K562 (cell line): Measurements from ENCODE around the gene NRF1. TPM values are rescaled to one million over a fixed set of nuclear protein-coding genes. Genes with fewer than 3 reads are reported as not detected.

ENCODE experiments used
- ATF7 ChIP-seq: fragments of 450-650 bp; IDR thresholded peaks from 2 replicates; pipeline ENCODE4 v1.7.1; 2014; ENCODE audit warnings: mild to moderate bottlenecking, moderate library complexity
- BDP1 ChIP-seq: IDR thresholded peaks from 3 replicates; pipeline ENCODE4 v1.6.1; 2011; ENCODE audit not compliant: insufficient read length, insufficient read depth
- CHD7 ChIP-seq: fragments of 200-600 bp; sonication (generic); IDR thresholded peaks from one replicate; pipeline ENCODE4 v1.6.1; 2012; ENCODE audit warnings: mild to moderate bottlenecking, low read depth, low read length, inconsistent platforms
- HMGN3 ChIP-seq: IDR thresholded peaks from 2 replicates; pipeline ENCODE4 v1.6.1; 2011; ENCODE audit warnings: borderline replicate concordance, low read depth, mild to moderate bottlenecking, mixed read lengths, low read length; ENCODE audit not compliant: insufficient read length; ENCODE audit errors: extremely low read depth
- HNRNPLL ChIP-seq: fragments of 200-400 bp; formaldehyde crosslinking; IDR thresholded peaks from 2 replicates; pipeline ENCODE4 v1.6.1; 2017; ENCODE audit warnings: low read length, low read depth, mild to moderate bottlenecking; ENCODE audit not compliant: poor library complexity, severe bottlenecking
- JUN ChIP-seq, 2 experiments: sonication (generic) in 1 of 2; formaldehyde crosslinking in 1 of 2; IDR thresholded peaks; 2 replicates each; pipeline versions ENCODE4 v1.6.1 to v1.8.0; 2012 to 2022; ENCODE audit warnings: borderline replicate concordance in 2 of 2, mild to moderate bottlenecking in 2 of 2, improper control_type of control experiment in 1 of 2, low read depth in 1 of 2, low read length in 1 of 2, missing genetic modification reagents in 1 of 2
- NR2C2 ChIP-seq, 2 experiments: fragments of 200-800 bp in 1 of 2; sonication (Bioruptor generic) in 1 of 2; sonication (generic) in 1 of 2; formaldehyde crosslinking in 1 of 2; IDR thresholded peaks; 2 replicates each; pipeline versions ENCODE4 v1.6.1 to v1.8.0; 2016 to 2022; ENCODE audit warnings: mild to moderate bottlenecking in 1 of 2, missing compliant biosample characterization in 1 of 2, missing genetic modification characterization in 1 of 2, missing genetic modification reagents in 1 of 2
- PHF21A ChIP-seq: fragments of 450-650 bp; IDR thresholded peaks from 2 replicates; pipeline ENCODE4 v1.6.1; 2017; ENCODE audit warnings: low read depth, borderline replicate concordance
- SIN3A ChIP-seq, 2 experiments: fragments of 150-350 bp in 1 of 2; IDR thresholded peaks; 2 replicates each; pipeline ENCODE4 v1.6.1; 2011 to 2016; ENCODE audit warnings: borderline replicate concordance in 2 of 2, low read depth in 2 of 2, low read length in 2 of 2, mild to moderate bottlenecking in 2 of 2, moderate library complexity in 2 of 2; ENCODE audit not compliant: control insufficient read depth in 1 of 2
- TCF3 ChIP-seq: sonication (generic); formaldehyde crosslinking; IDR thresholded peaks from 2 replicates; pipeline ENCODE4 v1.4.0; 2020; ENCODE audit warnings: mild to moderate bottlenecking, missing genetic modification reagents
- ZFP1 ChIP-seq: fragments of 450-650 bp; formaldehyde crosslinking; IDR thresholded peaks from 2 replicates; pipeline ENCODE4 v1.4.0; 2020; ENCODE audit warnings: mild to moderate bottlenecking, mixed read lengths
- ZNF24 ChIP-seq: fragments of 450-650 bp; IDR thresholded peaks from 2 replicates; pipeline ENCODE4 v1.6.1; 2016
- ZNF3 ChIP-seq: fragments of 250-450 bp; sonication (Bioruptor Pico); IDR thresholded peaks from 2 replicates; pipeline ENCODE4 v1.5.0; 2021; ENCODE audit warnings: mild to moderate bottlenecking, moderate library complexity
- polyA plus RNA-seq, 8 experiments: library from polyadenylated mRNA; depleted of rRNA in 4 of 8; stranded (reverse) in 5 of 8; unstranded in 3 of 8; fragments of >200 nt; fragmentation: Nextera tagmentation in 2 of 8; fragmentation: Illumina TruSeq in 1 of 8; extraction: Ambion mirVana in 2 of 8; extraction: Trizol in 1 of 8; gene quantifications; 2 replicates each; pipeline versions ENCODE4 v1.2.1 to v1.2.3, GENCODE V29; 2011 to 2014; ENCODE audit warnings: inconsistent platforms in 1 of 8, missing spikeins in 1 of 8
- total RNA-seq, 7 experiments: library from RNA; depleted of rRNA in 6 of 7; stranded (reverse); fragments of >200 nt in 6 of 7; fragmentation: Illumina TruSeq in 2 of 7; extraction: Trizol in 2 of 7; gene quantifications; 2 replicates each; pipeline versions ENCODE4 v1.2.1 to v1.2.3, GENCODE V29; 2011 to 2021; ENCODE audit warnings: low replicate concordance in 1 of 7
- TF ChIP-seq, protein P1 (sequence below): sonication (generic); formaldehyde crosslinking; IDR thresholded peaks from 2 replicates; pipeline ENCODE4 v1.9.0; 2022; ENCODE audit warnings: mild to moderate bottlenecking, missing genetic modification reagents

Gene NRF1
- total and polyA plus RNA-seq, 9 of the 15 experiments (the other 6 are each of a cell fraction or from before 2014, with no cell fraction given): 8.6 to 28.8 (median 20.3) TPM

DNA sequence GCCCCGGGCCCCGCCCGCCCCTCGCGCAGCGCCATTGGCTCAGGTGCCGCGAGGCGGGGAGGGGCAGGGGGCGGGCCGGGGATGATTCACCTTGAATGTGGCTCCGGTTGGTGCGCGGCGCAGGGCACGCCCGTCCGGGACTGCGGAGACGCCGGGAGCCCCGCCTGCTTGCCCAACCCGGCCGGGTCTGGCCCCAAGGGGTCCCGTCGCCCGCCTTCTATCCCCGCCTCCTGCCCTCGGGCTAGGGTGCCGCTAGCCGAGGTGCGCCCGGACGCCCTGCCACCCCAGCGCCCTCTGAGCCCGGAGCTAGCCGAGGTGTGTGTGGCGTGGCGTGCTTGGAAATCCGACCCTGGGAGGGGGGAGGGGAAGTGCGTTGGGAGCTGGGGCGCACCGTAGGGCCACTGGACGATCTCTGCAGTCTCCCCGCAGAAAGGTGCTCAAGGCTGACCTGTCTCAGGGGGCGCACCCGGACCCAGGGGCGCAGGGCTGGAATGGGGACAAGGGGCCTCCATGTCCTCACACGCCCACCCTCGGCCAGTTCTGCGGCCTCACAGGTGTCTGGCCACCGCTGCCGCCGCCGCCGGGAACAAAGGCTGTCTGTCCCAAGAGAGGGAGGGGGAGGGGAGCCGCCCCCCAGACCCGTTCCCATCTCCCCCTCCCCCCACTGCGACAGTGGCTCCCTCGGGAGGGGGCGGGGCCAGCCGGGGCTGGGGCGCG lies 168.9 kb downstream of the NRF1 start (continued):
- TF ChIP-seq NR2C2 (CRISPR knock-in tag; IDR thresholded peaks at IDR 0.05) (peak; percentile 71; the same call in 1 of the 2 replicates), NR2C2 (tag; IDR thresholded peaks at IDR 0.05) (no peak), SIN3A (IDR thresholded peaks at IDR 0.05; ENCODE audit: borderline replicate concordance in 2 of 2, control insufficient read depth in 1 of 2, low read depth in 2 of 2, low read length in 2 of 2) (peak in 1 of 2 experiments; percentile 42; a peak in 1 of 4 replicates), PHF21A (peak; percentile 81; the same call in 1 of the 2 replicates), ATF7 (0 out of 2 replicates have a peak, but pooled peaks have one; percentile 40), HMGN3 (peak; percentile 56), TCF3 (CRISPR knock-in tag) (no peak), JUN (IDR thresholded peaks at IDR 0.05; ENCODE audit: borderline replicate concordance, low read depth, low read length) (0 out of 2 replicates have a peak, but pooled peaks have one; percentile 18), JUN (CRISPR knock-in tag; IDR thresholded peaks at IDR 0.05; ENCODE audit: borderline replicate concordance) (peak; percentile 77; the same call in 1 of the 2 replicates), ZFP1 (no peak), HNRNPLL (peak; percentile 81), ZNF24 (no peak), ZNF3 (CRISPR knock-in tag) (no peak), BDP1 (no peak), CHD7 (peak; percentile 52)
- TF ChIP-seq, protein P1, sequence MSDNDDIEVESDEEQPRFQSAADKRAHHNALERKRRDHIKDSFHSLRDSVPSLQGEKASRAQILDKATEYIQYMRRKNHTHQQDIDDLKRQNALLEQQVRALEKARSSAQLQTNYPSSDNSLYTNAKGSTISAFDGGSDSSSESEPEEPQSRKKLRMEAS (CRISPR knock-in tag): peak; percentile 82
